Stimulated activated CD4-positive, alpha-beta T cell treated with anti-CD3 and anti-CD28 coated beads, Interleukin-15, amount 100 ng/mL, for 24 hours (primary cell): Measurements from ENCODE around the gene U2SURP.
"Not testable (repeated sequence)": the region's sequence is repeated elsewhere in the genome, so short reads cannot be mapped to it uniquely, and the experiment has no call there.

ENCODE experiments used
- DNase-seq: peaks from one replicate; pipeline ENCODE4 v3.0.0-alpha.2; 2020

The U2SURP gene

DNA sequence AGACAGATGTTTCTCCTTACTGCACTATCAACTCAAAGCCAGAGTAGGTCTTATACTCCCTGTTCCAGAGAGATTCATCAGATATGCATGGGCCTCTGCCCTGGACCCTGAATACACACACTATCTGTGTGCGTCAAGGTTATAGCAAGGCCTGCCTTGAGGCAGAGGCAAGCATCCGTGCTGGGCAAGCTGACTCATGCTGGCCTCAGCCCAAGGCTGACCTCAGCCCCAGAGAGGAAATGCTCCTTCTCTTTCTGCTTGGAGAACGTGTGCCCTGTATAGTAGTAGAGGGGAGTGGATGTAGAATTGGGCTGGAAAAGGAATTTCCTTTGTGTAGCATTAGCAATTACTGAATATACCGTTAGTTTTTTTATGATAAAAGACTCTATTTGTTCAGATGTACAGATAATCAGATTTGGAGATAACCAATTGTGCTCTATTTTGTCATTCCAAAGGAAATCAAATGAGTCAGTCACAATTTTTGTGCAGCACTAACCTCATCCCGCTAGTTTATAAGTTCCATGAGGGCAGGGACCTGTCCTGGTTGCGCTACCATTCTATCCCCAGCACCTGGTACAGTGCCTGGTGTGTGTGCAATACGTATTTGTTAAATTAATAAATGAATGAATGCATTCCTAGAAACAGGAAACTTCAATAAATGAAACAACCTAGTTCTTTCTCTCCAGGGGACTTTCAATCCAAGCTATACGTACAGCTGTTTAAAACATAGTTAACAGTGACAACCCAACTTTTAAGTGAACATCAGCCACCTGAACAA is 24.6 kb upstream of the U2SURP start:
- DNase-seq = no peak

DNA sequence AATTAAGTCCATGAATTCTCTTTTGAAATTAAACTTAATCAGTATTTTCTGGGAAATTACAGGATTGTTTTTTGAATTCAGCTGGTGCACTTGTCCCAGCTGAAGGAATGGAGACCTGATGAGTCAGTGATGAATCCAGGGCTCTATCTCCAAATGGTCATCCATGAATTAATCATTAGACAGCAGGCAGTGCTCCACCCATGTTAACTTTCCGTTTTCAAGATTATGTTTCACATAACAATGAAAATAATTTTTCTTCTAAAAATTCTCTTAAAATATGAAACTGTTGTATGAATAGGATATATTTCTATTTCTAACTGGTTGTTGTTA is 24.0 kb upstream of the U2SURP start:
- no peak for DNase-seq

DNA sequence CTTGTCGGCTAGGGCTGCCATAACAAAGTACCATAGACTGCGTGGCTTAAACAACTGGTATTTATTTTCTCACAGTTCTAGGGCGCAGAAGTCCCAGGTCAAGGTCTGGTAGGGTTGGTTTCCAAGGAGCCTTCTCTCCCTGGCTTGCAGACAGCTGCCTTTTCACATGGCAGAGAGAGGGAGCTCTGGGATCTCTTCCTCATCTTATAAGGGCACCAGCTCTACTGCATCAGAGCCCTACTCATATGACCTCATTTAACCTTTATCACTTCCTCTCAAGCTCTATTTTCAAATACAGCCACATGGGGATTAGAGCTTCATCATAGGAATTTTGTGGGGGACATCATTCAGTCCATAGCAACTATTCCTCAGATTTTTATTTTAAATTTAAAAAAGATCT is 20.3 kb upstream of the U2SURP start:
- DNase-seq = no peak

DNA sequence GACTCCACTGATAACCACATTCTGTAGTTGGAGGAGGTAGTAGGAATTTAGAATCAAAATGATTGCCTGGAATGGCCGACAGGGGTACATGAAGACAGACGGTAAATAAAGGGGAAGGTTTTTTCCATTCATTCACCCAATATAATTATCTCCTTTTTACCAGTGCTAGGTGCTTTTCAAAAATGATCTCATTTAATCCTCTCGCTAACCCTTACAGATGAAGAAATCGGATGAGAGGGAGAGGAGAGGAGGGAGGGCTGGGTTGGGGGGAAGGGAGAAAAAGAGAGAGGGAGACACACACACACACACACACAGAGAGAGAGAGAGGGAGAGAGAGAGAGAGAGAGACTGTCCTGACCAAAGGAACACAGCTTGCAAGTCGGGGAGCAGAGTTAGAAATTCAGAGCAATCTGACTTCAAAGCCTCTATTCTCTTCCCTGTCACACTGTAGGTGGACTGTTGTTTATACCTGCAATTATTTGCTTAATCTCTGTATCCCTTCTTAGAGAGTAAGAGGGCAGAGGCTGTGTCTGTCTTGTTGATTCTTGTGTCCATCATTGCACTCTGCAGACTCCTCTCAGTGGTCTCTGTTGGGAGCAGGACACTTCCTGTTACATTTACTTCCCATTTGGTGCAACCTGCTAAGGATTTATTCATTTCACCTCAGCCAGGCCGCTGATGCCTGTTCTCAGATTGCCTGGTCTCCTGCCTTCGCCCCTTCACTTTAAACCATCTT is 19.2 kb upstream of the U2SURP start:
- DNase-seq = no peak

DNA sequence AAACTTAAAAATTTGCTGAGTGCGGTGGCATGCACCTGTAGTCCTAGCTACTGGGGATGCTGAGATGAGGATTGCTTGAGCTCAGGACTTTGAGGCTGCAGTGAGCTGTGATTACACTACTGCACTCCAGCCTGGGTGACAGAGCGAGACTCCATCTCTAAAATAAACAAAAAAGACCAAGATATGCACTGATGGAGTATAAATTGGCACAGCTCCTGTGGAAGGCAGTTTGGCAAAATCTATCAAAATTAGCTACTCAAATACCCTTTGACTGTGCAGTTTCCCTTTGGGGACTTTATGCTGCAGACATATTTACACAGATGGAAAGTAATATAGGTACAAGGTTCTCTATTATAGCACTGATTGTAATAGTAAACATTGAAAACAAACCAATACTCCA is 18.1 kb upstream of the U2SURP start:
- no peak for DNase-seq

DNA sequence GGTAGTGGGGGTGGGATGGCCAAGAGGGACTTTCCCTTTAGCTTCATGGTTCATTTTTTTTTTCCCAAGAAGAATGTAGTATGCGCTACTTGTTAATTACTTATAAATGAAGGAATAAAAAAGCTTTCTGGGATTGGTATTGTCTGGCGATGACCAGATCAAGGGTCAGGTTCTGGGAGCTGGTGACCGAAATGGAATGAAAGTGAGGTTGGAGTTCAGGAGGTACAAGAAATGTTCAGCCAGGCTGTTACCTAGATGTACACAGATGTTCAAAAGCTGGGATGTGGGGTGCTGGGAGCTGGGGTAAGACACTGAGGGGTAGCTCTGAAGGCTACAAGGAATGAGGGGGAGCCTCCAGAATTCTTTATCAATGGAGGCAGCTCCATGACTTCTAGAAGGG is 17.1 kb upstream of the U2SURP start:
- DNase-seq = no peak

DNA sequence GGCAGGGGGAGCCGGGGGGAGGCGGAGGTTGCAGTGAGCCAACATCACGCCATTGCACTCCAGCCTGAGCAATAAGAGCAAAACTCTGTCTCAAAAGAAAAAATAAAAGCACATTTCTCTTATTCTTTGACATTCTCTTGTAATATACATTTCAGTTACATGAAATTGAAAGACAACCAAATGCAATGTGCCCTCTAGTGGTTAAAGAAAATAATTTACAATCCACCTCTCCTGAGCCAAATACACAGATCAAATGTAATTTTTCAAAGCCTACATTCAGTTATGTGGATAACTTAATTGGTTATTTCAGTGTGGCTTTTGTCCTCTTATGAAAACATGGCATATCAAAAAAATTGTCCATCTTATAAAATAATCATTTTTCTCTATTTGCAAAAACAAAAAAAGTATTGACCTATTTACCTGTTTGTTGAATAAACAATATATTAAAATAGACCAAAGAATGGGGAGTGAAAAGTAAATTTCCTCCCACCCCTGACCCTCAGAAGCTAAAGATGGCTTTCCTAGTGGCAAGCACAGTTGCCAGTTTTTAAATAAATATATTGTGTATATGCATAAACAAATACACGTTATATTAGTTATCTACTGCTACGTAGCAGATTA is 14.2 kb upstream of the U2SURP start:
- DNase-seq = no peak

DNA sequence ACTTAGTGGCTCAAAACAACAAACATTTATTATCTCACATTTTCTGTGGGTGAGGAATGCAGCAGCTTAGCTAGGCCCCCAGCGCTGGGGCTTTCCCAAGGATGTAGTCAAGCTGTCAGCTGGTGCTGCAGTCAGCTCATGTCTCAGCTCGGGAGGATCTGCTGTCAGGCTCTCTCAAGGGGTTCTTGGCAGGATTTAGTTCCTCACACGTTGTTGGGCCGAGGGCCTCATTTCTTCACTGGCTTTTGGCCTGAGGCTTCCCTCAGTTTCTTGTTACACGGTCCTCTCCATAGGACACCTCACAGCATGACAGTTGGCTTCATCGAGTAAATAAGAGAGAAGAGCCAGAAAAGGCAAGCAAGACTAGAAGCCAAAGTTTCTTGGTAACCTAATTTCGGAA is 13.7 kb upstream of the U2SURP start:
- DNase-seq = no peak

DNA sequence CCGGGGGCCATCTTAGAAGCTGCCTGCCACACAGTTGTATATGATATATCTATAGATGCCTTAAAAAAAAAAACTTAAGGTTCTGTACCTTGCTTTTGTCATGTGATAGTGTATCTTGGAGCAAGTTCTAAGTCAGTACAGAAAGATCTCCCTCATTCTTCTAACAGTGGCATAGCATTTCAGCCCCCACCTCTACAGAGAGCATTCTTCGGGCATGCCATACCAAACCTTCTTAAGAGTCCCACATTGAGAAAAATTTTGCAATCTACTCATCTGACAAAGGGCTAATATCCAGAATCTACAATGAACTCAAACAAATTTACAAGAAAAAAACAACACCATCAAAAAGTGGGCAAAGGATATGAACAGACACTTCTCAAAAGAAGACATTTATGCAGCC is 13.1 kb upstream of the U2SURP start:
- DNase-seq = not testable (repeated sequence)

DNA sequence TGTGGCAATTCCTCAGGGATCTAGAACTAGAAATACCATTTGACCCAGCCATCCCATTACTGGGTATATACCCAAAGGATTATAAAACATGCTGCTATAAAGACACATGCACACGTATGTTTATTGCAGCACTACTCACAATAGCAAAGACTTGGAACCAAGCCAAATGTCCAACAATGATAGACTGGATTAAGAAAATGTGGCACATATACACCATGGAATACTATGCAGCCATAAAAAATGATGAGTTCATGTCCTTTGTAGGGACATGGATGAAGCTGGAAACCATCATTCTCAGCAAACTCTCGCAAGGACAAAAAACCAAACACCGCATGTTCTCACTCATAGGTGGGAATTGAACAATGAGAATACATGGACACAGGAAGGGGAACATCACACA is 12.5 kb upstream of the U2SURP start:
- not testable (repeated sequence) for DNase-seq

DNA sequence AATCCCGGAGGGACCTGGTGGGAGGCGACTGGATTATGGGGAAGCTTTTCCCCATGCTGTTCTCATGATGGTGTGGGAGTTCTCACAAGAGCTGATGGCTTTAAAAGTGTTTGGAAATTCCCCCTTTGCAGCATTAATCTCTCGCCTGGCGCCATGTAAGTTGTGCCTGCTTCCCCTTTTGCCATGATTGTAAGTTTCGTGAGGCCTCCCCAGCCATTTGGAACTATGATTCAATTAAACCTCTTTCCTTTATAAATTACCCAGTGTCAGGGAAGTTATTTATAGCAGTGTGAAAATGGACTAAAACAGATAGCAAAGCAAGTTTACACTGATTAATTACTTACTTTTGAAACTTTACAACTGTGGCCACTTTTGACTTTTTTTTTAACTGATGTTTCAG is 10.6 kb upstream of the U2SURP start:
- DNase-seq = no peak

DNA sequence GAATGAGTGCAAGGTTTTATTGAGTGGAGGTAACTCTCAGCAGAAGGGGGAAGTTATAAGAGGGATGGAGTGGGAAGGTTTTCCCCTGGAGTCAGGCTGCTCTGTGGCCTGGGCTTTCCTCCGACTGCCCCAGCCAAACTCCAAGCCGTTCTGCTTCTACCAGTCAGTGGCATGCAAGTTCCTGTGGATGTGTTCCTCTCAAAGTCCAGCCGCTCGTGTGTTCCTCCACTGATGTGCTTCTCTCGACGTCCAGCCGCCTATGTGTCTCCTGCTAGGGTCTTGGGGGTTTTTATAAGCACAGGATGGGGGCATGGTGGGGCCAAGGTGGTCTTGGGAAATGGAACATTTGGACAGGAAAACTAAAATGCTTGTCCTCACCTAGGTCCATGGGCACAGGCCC is 9.0 kb upstream of the U2SURP start:
- no peak for DNase-seq

DNA sequence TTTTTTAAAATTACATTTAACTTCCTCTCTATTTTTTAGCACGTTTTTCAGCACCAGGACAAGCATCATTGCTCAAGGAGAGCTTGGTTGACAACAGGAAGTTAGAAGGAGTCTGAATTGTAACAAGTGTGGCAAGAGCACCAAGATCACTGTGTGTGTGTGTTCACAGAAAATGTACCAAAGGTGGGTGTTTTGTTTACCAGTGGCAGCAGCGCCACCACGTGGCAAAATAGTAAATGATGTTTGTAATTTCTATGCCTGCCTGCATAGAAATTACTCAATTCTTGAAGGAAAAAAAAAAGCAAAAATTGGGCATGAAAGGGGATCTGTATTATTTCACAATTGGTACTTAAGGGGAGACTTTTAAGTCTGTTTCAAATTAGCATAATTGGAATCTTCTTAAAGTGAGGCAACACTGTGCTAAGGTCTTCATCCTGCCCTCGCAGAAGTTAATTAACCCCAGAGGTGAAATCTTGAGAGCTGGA is 7.4 kb upstream of the U2SURP start:
- peak; percentile 69 for DNase-seq

DNA sequence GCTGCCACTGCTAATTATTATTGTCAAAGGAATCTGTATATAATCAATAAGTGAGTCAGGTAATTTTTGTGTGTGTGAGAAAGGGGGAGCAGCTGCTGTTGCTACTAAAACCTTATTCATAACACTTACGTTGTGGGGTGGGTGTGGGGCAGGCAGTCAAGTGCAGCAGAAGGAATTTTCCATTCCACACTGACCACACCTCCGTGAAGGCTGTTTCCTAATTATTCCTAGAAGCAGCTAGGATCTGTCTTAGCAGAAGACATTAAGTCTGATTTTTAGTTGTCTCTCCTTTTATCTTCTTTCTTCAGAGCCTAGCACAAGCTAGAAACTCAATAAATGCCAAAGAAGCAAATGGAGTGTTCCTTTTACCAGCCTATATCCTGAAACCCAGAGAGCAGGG is 4.0 kb upstream of the U2SURP start:
- DNase-seq = no peak

DNA sequence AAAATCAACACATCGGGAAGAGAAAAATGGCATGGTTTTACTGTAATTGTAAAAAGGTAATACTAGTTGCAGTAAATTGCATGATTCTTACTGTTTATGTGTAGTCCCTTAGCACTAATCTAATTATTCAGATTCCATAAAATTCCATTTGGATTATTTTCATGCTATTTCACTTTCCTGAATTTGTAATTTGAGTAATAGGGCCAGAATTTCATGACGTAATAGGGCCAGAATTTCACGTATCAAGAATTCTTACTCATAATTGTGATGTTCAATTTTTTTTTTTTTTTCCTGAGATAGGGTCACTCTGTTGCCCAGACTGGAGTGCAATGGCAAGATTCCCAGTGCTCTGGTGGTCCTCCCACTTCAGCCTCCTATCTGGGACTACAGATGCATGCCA is 2.9 kb upstream of the U2SURP start:
- no peak for DNase-seq

DNA sequence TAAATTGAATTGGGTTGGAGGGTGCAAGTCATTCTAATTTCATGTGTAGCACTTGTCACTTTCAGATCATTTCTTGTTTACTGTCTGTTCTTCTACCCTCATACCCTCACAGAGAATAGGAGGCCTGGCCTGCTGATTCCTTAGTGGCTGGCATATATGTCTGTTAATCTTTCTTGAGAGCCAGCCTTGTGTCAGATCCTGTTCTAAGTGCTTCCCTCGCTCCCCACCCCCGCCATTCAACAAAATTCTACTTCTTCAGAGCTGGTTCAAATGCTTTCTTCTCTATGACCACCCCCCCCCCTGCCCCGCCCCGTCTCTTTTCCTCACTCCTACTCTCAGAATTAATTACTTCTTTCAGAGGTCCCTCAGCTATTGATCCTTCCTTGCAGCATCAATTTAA is 1.5 kb upstream of the U2SURP start:
- DNase-seq = no peak

DNA sequence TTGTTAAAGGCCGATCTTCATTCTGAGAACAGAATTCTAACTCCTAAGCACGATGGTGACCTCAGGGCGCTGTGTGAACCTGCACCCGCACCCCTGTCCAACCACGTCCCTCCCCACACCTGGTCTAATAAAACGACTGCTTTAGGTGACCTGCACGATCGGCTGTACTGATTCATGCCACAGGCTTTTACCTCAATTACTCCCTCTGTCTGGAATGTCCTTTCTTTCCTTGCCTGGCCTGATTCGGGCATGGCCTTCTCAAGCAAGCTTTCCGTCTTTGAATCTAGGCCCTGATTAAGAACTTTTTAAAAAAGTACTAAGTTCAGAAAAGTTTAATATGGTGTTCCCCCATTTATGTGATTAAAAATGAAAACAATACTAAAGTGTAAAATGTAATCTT is 842 bp upstream of the U2SURP start:
- DNase-seq = no peak

DNA sequence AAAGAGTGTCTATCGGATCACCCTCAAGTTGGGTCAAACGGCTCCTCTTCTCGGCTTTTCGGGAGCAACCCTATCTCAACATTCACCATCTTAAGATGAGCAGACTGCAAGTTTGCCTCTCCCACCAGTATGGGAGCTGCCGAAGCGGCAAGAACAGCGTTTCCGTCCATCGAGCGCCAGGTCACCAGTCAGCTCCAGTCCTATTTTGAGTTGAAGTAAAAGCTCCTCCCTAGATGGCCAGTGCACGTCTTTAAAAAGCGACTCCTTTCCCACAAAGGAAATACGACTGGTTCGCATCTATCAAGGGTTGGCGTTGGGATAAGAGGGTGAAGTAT is 369 bp upstream of the U2SURP start:
- DNase-seq = no peak

DNA sequence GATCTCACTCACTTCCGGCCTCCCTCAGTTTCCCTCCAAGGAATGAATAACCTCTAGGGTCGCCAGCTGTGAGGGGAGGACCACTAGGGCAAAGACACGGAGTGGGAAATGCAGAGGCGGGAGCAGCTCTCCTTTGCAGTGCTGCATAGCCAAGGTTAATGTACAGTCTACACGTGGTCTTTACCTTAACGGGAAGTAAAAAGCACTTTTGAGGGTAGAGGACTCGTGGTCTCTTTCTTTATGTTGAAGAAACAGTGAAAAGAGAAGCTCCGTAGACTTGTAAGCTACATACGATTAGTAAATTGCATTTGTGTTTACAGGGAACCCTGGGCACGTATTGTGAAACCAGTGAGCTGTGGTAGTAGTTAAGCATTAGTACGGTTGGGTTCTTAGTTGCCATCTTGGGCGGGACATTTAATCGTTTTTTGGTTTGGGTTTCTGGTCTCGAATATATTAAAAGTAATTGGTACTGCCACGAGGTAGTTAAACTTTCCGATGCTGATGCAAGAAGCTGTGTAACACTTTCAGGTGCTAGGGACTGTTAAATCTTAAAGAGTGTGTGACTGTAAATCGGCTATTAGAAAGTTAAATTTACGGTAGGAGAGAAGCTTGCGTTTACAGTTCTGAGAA is 828 bp downstream of the U2SURP start:
- peak; percentile 27 for DNase-seq

DNA sequence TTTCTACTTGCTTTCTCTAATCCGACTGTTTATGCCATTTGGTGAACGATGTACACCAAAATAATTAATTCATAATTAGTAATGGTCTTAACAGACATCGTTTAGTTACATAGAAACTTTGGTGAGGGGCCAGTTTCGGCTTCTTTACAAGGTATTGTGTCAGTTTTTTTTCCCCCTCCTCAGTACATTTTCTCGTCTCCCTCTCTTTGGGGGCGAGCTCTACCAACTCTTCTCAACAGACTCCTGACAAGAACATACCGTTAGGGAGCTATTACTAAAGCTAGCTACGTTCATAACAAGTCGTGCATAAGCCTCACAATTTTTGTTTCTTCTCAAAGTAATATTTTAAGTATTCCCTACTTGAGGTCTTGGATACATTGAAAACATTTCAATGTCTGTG is 1.4 kb downstream of the U2SURP start:
- no peak for DNase-seq

DNA sequence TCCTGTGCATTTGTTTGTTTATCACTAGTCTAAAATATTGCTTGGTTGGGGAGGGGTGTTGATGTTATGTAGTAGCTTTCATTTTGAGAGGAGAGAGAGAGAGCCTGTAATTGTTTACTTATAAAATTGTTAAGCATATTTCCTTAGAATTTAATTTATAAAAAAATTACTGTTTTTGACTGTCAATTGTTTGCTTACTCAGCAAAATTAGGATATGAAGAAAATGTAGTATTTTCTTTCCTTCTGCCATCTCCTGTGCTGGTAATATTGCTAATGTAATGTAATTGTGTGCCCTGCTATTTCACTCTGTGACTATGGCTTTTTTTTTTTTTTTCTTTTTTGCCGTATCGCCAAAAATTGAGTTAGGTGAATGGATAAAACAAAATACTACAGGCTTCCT is 3.5 kb downstream of the U2SURP start:
- DNase-seq = no peak

DNA sequence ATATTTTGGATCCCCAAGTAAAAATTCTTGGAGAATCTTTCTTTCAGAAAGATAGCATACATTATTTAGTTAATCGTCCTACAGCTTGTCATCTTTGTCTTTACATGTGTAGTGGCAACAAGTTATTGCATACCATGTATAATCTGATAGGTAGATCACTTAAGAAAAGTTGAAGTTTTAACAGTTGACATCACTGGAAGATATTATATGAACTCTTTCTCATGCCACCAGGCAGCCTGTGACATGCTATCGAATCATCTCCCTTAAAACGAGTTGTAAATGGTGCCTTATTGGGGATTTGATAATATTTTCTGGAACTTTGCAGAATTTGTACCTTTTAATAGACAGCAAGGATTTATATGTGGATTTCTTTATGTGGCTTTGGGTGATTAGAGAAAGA is 8.7 kb downstream of the U2SURP start:
- no peak for DNase-seq

DNA sequence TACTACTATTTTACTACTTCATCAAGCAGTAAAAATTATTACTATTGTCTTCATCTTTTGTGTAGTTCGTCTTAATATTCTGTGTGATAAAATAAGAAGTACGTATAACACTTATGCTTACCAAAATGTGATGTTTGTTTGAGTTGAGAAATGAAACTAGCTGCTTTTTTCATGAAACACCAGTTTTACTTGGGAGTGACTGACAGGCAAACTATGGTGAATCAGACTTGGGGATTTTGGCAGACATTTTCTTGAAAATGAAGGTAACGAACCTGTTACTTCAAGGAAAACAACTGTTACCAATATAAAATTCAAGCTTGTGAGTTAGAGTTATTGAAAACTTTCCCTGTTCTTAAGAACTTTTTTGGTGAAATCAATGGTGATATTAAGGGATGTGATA is 10.3 kb downstream of the U2SURP start:
- no peak for DNase-seq

DNA sequence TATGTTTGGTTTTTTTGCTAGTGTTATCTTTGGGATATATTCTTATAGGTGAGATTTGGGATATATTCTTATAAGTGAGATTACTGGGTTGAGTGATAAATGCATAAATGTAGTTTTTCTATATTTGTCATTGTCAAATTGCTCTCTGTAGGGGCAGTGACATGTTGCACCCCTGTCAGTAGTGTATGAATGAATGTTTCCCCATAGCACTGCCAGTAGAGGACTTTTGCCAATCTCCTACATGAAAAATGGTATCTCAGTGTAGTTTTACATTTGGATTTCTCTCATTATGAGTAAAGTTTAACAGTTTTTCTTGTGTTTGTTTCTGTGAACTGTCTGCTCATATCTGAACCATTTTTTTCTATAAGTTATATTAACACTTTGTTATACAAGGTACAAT is 13.6 kb downstream of the U2SURP start:
- no peak for DNase-seq
